Brain microvascular endothelial cell (primary cell): ENCODE measurements around the gene ZNF467.

Experiments
- DNase-seq: peaks from one replicate; pipeline ENCODE4 v3.0.0-alpha.2; 2020
- H3K27ac ChIP-seq: fragments of 250-450 bp; sonication (Bioruptor Pico); 2 replicates; pipeline ENCODE4 v1.5.1; 2020; ENCODE audit warnings: mild to moderate bottlenecking, moderate library complexity
- H3K27me3 ChIP-seq: fragments of 250-450 bp; sonication (Bioruptor Pico); replicated peaks from 2 replicates; pipeline ENCODE4 v1.5.1; 2020; ENCODE audit warnings: mild to moderate bottlenecking
- H3K36me3 ChIP-seq: fragments of 250-450 bp; sonication (Bioruptor Pico); replicated peaks from 2 replicates; pipeline ENCODE4 v1.5.1; 2020; ENCODE audit warnings: mild to moderate bottlenecking
- H3K4me3 ChIP-seq: 2 replicates; pipeline ENCODE4 v1.5.1; 2011; ENCODE audit warnings: low read depth, mild to moderate bottlenecking, control low read depth, low read length, moderate library complexity
- CTCF ChIP-seq: IDR thresholded peaks from 2 replicates; pipeline ENCODE4 v1.5.1; 2011; ENCODE audit warnings: low read depth, mild to moderate bottlenecking, moderate library complexity, low read length, control low read depth, inconsistent platforms; ENCODE audit errors: missing control alignments
- in situ Hi-C: cut with HindIII; loops from 2 replicates; pipeline ENCODE4 v1.10.0; 2017; ENCODE audit warnings: low sequenced_read_pairs, low pct_ligation_motif_present

The ZNF467 gene

DNA sequence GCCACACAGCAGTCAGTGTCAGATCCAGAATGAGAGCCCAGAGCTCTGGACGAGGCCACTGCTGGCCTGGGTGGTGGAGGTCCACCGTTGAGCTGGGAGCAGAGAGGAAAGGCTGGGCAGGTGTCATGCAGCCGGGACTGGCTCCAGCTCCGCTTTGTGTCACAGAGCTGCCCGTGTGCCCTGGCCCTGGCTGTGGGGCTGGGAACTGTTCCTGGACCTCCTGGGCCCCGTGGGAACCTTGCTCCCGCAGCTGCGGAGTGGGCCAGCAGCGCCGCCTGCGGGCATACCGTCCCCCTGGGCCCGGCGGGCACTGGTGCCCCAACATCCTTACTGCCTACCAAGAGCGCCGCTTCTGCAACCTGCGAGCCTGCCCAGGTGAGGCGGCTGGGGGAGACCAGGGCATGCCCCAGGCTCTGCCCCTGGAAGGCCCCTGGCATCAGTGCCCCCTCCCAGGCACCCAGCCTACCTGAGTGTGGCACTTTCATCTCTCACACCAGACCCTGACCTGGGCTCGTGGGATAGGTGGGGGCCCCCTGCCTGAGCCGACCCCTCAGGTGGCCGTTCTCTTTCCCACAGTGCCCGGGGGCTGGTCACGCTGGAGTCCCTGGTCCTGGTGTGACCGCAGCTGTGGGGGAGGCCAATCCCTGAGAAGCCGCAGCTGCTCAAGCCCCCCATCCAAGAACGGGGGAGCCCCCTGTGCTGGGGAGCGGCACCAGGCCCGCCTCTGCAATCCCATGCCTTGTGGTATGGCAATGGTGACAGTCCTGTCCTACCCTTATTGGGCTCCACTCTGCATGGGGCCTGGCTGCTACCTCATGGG is 46.0 kb upstream of the ZNF467 start:
- TF ChIP-seq CTCF, result no peak
- Histone ChIP-seq H3K36me3 (no peaks in the 10 kb centered on the region), H3K4me3 (no peak overlapping the region), H3K27me3 (no peaks in the 10 kb centered on the region), H3K27ac (no peak overlapping the region)
- in situ Hi-C loops, result no loop called here
- no peak for DNase-seq

DNA sequence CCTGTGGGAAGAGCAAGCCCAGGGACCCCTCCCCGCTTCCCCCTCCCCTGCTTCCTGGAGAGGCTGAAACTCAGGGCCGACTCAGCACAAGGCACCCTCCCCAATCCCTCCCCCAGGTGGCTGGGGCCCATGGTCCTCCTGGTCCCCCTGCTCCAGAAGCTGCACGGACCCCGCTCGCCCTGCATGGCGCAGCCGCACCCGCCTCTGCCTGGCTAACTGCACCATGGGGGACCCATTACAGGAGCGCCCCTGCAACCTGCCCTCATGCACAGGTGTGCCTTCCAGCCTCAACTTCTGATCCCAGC is 45.1 kb upstream of the ZNF467 start:
- no peak overlapping the region for H3K27ac ChIP-seq
- in situ Hi-C loops, result no loop called here
- no peak overlapping the region for H3K4me3 ChIP-seq
- TF ChIP-seq CTCF, result no peak
- no peaks in the 10 kb centered on the region for H3K36me3 ChIP-seq
- H3K27me3 ChIP-seq, result no peaks in the 10 kb centered on the region
- DNase-seq, result no peak

GRCh38 chr7:149817836-149818535 is 44.6 kb upstream of the ZNF467 start:
- H3K36me3 ChIP-seq, result no peaks in the 10 kb centered on the region
- no peaks in the 10 kb centered on the region for H3K27me3 ChIP-seq
- H3K27ac ChIP-seq, result no peak overlapping the region

GRCh38 chr7:149817301-149817771 is 43.9 kb upstream of the ZNF467 start:
- in situ Hi-C loops, result no loop called here

More at GRCh38 chr7:149817836-149818535, 44.6 kb upstream of the ZNF467 start:
- DNase-seq, result no peak
- no peak for TF ChIP-seq CTCF
- in situ Hi-C loops, result no loop called here
- H3K4me3 ChIP-seq, result no peak overlapping the region

GRCh38 chr7:149816794-149817193 is 43.4 kb upstream of the ZNF467 start:
- no peak overlapping the region for H3K4me3 ChIP-seq
- H3K27me3 ChIP-seq, result no peaks in the 10 kb centered on the region
- no peaks in the 10 kb centered on the region for H3K36me3 ChIP-seq
- in situ Hi-C loops, result no loop called here
- no peak overlapping the region for H3K27ac ChIP-seq
- TF ChIP-seq CTCF, result no peak
- DNase-seq, result no peak

More at GRCh38 chr7:149817301-149817771, 43.9 kb upstream of the ZNF467 start:
- DNase-seq, result no peak
- Histone ChIP-seq H3K27ac (no peak overlapping the region), H3K27me3 (no peaks in the 10 kb centered on the region), H3K4me3 (no peak overlapping the region), H3K36me3 (no peaks in the 10 kb centered on the region)
- TF ChIP-seq CTCF, result no peak
